Hematopoietic multipotent progenitor cell treated with erythropoietin and hydrocortisone succinate and interleukin-3 and kit ligand, for 15 days (in vitro differentiated cells): ENCODE data around the gene SHROOM3.
"Not testable (repeated sequence)": the region's sequence is repeated elsewhere in the genome, so short reads cannot be mapped to it uniquely, and the experiment has no call there.

Experiments used
- DNase-seq: peaks from one replicate; pipeline ENCODE4 v3.0.0-alpha.2; 2015; ENCODE audit warnings: low spot score

Gene SHROOM3

DNA sequence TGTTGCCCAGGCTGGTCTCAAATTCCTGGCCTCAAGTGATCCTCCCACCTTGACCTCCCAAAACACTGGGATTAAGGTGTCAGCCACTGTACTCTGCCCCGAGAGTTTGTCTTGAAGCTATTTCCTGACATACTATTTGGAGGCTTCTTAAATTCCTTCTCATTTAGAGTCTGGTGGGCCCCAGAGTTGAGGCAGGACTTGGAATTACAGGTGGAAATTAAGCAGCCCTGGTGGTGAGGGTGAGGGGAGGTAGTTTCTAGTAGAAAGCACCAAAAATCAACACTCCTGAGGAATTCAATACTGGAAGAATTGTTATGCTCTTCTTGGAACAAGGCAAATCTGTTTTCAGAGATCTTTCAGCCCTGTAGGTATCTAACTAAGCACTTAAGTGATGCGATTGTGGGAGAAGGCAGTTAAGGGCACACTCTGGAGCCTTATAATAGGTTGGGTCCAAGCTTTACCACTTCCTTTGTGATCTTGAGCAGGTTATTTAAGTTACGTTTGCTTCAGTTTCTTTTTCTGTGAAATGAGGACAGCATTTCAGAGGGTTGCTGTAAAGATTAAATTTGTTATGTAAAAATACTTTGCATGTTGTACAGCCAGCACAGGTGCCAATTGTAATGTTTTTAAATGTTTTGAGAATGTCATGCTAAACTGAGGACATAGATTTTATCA, 262.2 kb downstream of the SHROOM3 start:
- DNase-seq, result no peak

GRCh38 chr4:76698141-76698540, 263.1 kb downstream of the SHROOM3 start:
- DNase-seq, result no peak

GRCh38 chr4:76699751-76700310, 264.8 kb downstream of the SHROOM3 start:
- DNase-seq, result no peak

DNA sequence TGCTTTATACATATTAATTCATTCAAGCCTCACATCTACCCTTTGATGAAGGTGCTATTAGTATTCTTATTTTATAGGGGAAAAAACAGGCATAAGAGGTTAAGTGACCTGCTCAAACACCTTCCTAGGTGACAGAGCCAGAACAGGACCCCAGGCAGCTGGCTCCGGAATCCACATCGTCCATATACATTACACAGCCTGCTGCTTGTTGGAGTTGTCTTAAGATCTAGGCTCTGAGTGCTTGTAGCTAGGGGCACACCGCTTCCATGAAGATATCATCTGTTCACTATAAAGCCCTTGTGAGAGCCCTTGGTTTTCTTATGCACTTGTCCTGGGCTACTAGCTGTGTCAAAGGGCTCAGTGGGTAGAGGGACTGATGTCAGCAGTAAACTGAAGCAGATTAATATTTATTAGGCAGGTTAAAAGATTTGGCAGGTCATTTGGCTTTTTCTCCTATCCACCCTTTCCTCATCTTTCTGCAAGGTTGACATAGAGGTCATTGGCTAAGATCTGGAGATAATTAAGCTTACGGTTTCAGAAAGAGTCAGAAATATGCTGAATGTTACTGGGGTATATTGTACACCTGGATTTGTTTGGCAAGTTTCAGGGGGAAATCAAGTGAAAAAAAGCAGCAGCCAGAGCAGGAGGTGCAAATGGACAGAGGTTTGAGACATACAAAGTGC, 267.6 kb downstream of the SHROOM3 start:
- no peak for DNase-seq

GRCh38 chr4:76703123-76703490, 268.1 kb downstream of the SHROOM3 start:
- DNase-seq, result no peak

DNA sequence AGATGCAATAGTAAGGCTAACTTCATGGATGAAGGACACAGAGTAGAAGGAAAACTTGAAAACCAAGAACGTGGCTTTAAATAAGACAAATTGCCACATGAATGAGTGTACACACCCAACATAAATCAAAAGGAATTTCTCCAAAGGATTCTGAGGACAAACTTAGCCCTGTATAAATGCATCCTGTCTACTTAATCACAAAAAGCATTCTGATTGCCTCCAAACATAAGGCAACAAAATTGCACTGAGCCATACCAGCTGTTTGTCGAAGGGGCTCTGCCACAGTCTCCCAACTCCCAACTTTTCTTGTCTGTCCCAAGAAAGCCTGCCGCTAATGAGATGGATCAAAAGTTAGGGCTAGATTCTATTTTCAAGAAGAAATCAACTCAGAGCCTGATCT, 268.6 kb downstream of the SHROOM3 start:
- no peak for DNase-seq

DNA sequence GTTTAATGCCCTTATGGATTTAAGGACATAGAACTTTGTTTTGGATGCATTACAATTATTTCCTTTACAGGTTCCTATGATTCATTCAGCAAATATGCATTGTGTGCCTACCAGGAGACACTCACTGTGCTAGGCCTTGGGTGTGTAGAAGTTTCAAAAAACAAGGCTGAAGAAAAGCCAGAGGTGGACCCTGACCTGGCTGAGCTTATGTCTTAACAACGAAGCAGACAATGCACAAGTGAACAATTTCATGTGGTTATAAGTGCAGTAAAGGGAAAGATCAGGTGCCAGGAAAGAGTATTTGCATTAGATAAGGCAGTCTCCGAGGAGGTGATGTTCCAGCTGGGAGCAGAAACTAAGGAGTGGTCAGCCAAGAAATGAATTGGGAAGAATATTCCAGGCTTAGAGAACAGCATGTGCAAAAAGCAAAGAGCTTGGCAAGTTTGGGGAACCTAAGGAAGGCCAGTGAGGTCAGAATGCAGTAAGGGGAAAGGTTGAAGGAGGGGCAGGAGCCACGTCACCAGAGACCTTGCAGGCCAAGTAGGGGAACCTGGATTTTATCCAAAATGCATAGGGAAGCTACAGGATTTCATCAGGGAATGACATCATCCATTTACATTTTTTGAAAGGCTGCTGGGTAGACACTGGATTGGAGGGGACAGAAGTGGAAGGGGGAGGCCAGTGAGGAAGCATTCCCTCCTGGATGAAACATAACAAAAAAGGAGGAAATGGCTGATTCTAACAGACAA, 269.3 kb downstream of the SHROOM3 start:
- no peak for DNase-seq

GRCh38 chr4:76705472-76705871, 270.4 kb downstream of the SHROOM3 start:
- DNase-seq, result no peak

GRCh38 chr4:76706581-76706980, 271.6 kb downstream of the SHROOM3 start:
- DNase-seq, result no peak

- no peak for DNase-seq
Observed at GRCh38 chr4:76708971-76709771, 274.1 kb downstream of the SHROOM3 start.

GRCh38 chr4:76709772-76710090, 274.7 kb downstream of the SHROOM3 start:
- DNase-seq, result no peak

GRCh38 chr4:76712564-76712963, 277.5 kb downstream of the SHROOM3 start:
- no peak for DNase-seq

- DNase-seq, result no peak
Observed at GRCh38 chr4:76714226-76714625, 279.2 kb downstream of the SHROOM3 start.

- no peak for DNase-seq
Observed at GRCh38 chr4:76716020-76716419, 281.0 kb downstream of the SHROOM3 start.

DNA sequence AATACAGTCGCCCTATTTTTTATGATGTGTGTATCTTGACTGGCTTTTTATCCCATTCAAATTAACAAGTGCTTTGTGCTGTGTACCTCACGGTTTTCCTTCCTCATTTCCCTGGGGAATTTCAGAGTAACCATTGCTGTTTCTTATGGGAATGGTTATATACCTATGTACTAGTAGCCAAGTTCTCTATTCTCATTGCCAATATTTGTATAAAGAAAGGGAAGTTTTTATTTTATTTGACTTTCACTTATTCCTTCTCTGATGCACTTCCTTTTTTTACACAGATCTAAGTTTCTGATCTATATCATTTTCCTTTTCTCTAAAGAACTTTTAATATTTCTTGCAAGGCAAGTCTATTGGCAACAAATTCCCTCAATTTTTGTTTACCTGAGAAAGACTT, 281.6 kb downstream of the SHROOM3 start:
- DNase-seq, result no peak

DNA sequence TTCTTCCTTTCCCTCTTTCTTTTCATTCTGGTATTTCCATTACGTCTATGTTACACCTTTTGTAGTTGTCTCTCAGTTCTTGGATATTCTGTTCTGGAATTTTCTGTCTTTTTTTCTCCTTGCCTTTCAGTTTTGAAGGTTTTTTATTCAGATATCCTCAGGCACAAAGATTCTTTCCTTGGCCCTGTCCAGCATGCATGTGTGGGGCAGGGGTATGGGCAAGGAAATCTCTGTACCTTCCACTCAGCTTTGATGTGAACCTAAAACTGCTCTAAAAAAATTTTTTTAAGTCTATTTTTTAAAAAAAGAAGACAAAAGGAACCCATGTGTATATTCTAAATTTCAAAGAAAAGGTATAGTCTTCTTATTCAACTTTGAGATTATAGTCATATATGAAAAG, 282.4 kb downstream of the SHROOM3 start:
- DNase-seq, result no peak

GRCh38 chr4:76718021-76718420, 283.0 kb downstream of the SHROOM3 start:
- DNase-seq, result no peak

DNA sequence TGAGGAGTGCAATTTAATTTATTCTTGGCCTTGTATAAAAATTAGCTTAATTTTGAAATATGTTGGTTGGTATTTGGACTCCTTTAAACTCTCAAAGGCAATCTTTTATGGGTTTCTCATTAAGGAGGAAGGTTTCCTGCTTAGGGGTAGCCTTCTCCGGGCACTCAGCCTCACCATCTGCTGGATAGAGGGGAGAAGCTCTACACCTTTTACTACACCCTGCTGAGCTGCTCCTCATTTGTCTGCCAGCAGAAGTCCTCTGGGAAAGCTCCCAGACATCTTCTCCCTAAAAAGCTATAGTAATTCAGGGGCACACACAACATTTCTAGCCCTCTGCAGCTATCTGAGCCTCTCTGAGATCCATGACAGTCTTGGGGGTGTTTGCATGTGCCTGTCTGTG, 283.8 kb downstream of the SHROOM3 start:
- DNase-seq, result no peak

- DNase-seq, result no peak
Observed at GRCh38 chr4:76720121-76720520, 285.1 kb downstream of the SHROOM3 start.

DNA sequence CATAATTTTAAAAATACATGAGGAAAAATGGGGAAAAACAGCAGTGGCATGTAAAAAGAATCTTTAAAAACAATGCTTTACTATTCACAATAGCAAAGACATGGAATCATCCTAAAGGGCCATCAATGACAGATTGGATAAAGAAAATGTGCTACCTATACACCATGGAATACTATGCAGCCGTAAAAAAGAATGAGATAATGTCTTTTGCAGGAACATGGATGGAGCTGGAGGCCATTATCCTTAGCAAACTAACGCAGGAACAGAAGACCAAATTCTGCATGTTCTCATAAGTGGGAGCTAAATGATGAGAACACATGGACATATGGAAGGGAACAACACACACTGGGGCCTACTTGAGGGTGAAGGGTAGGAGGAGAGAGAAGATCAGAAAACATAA, 287.1 kb downstream of the SHROOM3 start:
- not testable (repeated sequence) for DNase-seq

DNA sequence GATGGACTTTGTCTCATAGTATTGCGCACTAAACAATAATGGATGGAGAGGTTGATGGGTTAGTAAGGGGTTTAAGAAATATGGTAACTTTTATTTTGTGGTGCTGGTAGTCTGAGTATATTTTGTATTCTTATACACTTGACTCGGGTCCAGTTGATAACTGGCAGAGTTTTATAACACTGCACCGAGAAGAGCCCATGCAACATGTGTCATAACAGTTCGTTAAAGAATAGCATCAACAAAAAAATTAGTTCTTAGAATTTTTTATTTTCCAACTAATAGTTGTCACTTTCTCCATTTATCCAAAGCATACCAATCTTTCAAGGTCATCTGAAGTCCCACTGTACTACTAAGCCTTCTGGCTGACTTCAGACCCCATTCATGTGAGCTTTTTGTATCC, 287.8 kb downstream of the SHROOM3 start:
- no peak for DNase-seq

DNA sequence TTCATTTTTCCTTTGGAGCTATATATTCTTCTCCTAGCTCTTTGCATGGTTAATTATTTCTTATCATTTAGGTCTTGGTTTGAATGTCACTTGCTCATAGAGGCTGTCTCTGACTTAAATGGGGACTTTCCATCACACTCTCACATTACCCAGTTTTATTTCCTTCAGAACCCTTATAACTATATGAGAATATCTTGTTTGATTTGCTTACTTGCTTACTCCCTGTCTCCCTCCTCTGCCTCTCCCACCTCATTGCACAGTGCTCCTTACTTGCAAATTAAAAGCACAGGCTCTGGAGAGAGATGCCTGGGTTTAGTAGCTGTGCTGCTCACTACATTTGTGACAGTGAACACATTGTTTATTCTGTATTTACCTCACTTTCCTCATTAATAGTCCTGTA, 288.3 kb downstream of the SHROOM3 start:
- DNase-seq, result no peak
